ENCODE measurements around the gene TMEM39B.
A peak's percentile ranks its signal among the peaks of the same experiment; 100 is the strongest.
"Not testable (repeated sequence)": the region's sequence is repeated elsewhere in the genome, so short reads cannot be mapped to it uniquely, and the experiment has no call there.

Gene TMEM39B

DNA sequence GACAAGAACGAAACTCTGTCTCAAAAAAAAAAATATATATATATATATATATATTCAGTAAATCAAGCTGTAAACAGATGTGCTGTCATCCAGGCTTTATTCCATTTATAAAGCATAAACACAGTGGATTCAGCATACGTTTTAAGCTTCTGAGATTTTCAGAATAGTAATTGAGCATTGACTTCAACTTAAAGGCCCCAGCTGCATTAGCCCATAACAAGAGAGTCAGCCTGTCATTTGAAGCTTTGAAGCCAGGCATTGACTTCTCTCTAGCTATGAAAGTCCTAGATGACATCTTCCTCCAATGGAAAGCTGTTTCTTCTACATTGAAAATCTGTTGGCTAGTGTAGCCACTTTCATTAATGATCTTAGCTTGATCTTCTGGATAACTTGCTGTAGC is 41.7 kb downstream of the TMEM39B start:
- DNase-seq = no peak

DNA sequence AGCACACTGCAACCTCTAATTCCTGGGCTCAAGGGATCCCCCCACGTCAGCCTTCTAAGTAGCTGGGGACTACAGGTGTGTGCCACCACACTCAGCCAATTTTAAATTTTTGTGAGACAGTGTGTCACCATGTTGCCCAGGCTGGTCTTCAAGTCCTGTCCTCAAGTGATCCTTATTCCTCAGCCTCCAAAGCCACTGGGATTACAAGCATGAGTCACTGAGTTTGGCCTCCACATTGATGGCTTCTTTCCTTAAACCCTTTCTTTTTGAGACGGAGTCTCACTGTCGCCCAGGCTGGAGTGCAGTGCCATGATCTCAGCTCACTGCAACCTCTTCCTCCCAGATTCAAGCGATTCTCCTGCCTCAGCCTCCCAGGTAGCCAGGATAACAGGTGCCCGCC is 42.8 kb downstream of the TMEM39B start:
- DNase-seq = no peak

DNA sequence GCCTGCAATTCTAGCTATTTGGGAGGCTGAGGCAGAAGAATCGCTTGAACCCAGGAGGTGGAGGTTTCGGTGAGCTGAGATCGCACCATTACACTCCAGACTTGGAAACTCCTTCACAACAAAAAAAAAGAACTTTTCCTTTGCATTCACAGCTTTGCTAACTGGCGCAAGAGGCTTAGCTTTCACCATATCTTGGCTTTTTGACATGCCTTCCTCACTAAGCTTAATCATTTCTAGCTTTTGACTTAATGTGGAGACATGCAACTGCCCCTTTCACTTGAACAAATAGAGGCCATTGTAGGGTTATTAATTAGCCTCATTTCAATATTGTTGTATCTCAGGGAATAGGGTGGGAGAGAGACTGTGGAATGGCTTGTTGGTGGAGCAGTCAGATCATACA is 43.8 kb downstream of the TMEM39B start:
- no peak for DNase-seq

DNA sequence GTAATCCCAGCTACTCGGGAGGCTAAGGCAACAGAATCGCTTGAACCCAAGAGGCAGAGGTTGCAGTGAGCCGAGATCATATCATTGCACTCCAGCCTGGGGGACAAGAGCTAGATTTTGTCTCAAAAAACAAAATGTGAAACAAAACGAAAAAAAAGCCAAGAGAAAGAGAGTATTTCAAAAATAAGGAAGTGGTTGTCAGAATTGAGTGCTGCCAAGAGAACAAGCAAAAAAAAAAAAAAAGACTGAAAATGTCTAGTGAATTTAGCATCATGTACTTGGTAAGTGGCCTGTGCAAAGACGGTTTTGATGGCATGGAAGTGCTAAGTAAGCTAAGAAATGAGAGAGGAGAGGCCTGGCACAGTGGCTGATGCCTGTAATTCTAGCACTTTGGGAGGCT is 49.4 kb downstream of the TMEM39B start:
- DNase-seq = no peak

DNA sequence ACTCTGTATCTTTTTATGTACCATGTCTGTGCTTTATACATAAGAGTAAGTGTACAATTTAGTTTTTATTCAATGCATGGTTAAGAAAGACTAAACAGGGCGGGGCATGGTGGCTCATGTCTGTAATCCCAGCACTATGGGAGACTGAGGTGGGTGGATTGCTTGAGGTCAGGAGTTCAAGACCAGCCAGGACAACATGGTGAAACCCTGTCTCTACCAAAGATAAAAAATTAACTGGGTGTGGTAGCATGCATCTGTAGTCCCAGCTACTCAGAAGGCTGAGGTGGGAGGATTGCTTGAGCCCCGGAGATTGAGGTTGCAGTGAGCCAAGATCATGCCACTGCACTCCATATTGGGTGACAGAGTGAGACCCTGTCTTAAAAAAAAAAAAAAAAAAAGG is 50.6 kb downstream of the TMEM39B start:
- DNase-seq = not testable (repeated sequence)

DNA sequence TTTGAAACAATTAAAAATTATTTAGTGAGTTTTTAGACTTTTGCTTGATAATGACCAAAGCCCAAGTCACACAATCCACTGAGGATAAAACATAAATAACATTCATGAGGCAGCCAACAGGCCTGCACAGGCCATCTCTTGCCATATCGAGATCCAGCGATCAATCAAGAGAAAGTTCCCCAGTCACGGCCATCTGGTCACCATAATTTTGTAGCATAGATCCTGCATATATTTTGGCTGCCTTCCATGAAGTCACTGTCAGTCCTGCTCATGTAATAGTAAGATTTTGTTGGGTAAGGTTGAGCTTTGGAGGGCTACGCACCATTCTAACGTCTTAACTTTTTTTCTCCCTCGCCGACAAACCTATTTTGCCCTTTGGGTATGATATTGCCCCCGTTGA is 52.6 kb downstream of the TMEM39B start:
- no peak for DNase-seq

DNA sequence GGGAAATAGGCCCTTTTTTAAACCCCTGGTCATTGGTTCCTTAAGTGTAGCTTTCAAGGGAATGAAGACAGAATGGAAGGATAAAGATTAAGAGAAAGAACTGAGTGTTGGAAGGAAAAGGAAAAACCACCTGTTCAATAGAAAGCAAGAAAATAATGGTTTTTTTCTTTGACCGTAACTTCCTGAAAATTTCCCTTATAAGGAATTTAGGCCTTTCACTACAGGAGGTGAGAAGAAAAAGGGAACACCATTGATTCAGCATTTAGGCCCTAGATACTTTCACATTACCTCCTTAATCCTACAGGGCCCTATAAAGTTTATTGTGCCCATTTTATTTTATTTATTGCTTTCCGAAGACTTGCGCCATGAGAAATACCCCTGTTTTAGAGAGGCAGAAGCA is 54.0 kb downstream of the TMEM39B start:
- DNase-seq = no peak

DNA sequence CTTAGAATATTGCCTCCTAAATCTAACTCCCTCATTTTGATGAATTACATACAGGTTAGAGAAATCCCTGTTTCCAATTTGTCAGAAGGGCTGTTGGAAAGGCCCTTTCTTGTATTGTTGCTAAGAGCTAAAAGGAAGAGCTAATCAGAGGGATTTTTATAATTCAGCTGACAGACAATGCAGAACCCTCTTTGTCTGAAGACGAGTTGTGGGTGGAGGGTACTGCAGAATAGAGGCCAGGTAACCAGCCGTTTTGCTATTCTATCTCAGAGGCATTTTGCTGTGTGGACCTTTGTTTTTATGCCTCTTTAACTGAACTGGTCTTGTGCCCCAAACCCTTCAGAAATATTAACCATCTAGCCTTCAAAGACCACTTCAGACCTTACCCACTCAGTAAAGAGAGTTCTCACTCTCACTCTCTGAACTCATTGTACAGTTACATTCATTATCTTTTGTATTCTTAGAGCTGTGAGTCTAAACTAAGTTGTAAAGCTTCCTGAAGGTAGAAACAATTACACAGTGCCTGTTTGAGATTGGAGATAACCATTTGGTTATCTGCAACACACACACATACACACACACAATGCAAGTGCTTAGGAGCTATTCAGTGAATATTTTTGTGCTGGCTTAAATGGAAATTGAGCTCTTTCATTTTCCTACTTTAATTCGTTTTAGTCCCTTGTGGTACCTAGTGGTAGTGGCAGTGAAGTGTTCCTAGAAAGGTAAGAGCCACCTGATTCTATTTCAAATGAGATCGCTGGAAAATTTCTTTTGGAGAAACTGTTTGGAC is 54.9 kb downstream of the TMEM39B start:
- DNase-seq = no peak

DNA sequence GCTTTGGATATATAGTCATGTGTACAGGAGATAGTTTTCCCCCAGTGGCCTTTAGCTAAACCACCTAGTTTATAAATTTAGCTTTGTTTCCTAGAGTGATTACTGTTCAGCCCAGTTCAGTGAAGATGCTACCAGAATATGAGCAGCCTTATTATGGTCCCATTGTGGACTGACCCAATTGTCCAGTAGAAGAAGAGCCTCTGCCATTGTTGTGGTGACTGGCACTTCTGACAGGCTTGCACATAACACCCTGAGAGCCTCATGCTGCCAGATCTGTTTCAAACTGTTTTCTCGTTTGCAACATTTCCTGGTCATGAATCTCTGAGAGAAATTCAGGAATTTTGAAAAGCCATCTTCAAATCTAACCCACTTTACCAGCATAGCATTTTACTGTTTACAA is 55.7 kb downstream of the TMEM39B start:
- no peak for DNase-seq

DNA sequence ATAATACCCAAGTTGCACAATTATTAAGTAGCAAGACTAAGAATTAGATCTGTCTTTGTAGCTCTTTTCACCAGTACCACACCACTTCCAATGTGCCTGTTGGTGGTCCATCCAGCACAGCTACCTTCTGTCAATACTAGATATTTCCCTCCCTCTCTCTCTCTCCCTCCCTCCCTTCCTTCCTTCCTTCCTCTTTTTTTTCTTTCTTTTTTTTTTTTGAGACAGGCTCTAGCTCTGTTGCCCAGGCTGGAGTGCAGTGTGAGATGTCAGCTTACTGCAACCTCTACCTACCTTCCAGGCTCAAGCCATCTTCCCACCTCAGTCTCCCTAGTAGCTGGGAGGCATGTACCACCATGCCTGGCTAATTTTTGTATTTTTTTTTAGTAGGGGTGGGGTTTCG is 56.2 kb downstream of the TMEM39B start:
- no peak for DNase-seq

DNA sequence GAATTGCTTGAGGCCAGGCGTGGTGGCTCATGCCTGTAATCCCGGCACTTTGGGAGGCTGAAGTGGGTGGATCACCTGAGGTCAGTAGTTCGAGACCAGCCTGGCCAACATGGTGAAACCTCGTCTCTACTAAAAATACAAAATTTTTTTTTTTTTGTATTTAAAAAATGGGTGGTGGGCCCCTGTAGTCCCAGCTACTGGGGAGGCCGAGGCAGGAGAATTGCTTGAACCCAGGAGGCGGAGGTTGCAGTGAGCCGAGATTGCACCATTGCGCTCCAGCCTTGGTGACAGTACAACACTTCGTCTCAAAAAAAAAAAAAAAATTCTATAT is 61.2 kb downstream of the TMEM39B start:
- not testable (repeated sequence) for DNase-seq

DNA sequence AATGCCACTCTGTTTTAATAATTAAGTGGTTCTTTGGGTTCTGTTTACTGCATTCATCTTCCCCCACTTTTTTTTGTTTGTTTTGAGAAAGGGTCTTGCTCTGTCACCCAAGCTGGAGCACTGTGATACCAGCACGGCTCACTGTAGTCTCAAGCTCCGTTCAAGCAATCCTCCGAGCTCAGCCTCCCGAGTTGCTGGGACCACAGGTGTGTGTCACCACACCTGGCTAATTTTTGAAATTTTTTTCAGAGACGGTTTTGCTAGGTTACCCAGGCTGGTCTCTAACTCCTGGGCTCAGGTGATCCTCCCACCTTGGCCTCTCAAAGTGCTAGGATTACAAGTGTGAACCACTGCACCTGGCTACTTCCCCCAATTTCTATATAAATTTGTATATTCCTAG is 64.4 kb downstream of the TMEM39B start:
- DNase-seq = no peak

DNA sequence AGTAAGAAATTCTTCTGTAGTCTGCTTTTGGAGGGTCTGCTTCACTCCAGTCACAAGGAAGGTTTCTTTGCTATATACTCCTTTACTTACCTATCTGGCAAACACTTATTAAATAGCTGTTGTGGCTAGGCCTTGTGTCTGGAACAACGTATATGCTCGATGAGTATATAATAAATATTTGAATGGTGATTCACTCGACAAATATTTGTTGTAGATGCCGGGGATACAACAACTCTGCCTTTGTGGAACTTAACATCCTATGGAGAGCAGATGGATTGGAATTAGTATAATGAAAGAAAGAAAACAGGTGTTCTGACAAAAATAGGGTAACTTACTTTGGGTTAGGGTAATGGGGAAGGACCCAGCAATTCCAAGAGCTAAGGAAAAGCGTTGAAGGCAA is 66.2 kb downstream of the TMEM39B start:
- DNase-seq = no peak

DNA sequence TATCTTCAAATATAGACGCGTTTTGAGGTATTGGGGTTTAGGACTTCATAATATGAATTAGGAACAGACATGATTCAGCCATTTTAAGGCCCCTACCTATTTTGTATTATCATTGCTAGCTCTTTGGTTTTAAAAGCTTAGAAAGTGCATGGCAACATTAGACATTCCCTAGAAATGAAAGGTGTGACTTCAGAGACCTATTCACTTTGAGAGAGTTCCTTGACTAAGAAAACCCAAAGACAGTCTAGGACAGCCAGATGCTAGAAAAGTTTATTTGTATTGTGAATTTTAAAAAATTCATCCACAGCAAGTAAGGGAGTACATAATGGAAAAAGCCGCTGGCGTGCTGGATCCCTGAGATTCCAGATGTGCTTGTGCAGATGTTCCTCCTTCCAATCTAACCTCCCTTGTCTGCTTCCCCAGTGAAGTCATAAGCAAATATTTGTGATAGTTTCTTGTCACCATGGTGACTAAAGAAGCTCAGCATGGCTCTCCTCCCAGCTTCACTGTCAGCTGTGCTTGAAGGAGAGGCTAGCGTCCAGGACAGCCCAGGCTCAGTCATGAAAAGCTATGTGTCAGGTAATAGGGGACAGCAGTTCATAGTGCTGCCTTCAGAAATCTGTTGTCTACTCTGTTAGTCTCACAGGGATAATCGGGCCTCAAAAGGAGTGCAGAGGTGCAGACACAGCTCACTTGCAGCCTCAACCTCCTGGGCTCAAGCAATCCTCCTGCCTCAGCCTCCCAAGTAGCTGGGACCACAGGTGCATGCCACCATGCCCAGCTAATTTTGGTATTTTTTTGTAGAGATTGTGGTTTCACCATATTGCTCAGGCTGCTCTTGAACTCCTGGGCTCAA is 69.9 kb downstream of the TMEM39B start:
- DNase-seq = peak; percentile 35

DNA sequence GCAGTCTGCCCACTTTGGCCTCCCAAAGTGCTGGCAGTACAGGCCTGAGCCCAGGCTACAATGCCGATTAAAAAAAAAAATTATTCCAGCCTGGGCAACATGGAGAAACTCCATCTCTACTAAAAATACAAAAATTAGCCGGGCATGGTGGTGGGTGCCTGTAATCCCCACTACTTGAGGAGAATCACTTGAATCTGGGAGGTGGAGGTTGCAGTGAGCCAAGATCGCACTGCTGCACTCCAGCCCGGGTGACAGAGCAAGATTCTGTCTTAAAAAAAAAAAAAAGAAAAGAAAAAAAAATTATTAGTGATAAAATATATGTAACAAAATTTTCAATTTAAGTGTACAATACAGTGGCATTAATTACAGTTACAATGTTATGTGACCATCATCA is 70.6 kb downstream of the TMEM39B start:
- not testable (repeated sequence) for DNase-seq

DNA sequence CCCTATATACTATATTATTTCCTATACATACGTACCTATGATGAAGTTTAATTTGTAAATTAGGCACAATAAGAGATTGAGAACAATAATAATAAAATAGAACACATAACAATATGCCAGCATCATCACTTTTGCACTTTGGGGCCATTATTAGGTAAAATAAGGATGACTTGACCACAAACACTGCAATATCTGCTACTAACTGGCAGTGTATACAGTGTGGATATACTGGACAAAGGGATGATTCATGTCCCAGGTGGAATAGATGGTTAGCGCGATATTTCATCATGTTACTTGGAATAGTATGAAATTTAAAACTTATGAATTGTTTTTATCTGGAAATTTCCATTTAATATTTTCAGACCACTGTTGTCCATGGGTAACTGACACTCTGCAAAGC is 71.3 kb downstream of the TMEM39B start:
- DNase-seq = no peak

DNA sequence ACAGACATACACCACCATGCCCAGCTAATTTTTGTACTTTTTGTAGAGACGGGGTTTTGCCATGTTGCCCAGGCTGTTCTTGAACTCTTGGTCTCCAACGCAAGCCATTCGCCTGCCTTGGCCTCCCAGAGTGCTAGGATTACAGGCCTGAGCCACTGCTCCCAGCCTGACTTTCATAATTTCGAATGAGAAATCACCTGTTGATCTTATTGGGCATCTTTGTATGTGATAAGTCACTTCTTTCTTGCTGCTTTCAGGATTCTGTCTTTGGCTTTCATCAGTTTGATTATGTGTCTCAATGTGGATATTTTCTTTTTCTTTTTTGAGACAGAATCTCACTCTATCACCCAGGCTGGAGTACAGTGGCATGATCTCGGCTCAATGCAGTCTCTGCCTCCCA is 75.1 kb downstream of the TMEM39B start:
- not testable (repeated sequence) for DNase-seq

DNA sequence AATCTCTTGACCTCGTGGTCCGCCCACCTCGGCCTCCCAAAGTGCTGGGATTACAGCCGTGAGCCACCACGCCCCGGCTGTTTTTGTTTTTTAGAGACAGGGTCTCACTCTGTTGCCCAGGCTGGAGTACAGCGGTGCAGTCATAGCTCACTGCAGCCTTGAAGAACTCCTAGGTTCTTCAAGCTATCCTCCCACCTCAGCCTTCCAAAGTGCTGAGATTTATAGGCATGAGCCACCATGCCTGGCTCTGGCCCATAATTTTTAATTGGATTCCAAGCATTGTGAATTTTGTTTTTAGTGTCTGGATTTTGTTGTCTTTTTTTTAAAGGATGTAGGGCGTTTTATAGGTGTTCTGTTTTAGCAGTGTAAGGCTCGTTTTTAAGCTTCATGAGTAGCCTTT is 78.1 kb downstream of the TMEM39B start:
- no peak for DNase-seq

DNA sequence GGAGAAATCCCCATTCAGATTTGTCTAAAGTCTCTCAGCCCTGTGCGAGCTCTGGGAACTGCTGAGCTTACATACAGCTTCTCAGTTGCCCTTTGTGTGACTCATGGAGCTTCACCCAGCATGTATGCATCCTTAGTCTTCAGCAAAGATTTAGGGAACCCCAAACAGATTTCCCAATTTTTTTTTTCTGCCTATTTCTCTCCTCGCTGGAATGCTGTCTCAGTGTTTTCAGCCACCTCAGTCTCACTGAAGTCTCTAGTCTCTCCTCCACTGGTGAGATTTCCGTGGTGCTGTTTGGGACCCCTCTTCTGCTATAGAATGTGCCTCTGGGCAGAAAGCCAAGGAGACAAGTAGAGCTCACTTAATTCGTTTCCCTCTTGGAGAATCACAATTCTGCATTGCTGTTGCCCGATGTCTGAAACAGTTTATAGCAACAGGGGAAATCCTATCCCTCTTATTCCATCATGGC is 78.6 kb downstream of the TMEM39B start:
- no peak for DNase-seq

Measured in NCI-H510A treated with DMSO at 0.1 percent for 48 hours (cell line).